PC-9 (cell line): Measurements from ENCODE around the gene ABL2. TPM values are rescaled to one million over a fixed set of nuclear protein-coding genes. Genes with fewer than 3 reads are reported as not detected.
A peak's percentile ranks its signal among the peaks of the same experiment; 100 is the strongest.

Experiments used
- BruUV-seq: library from RNA; stranded (reverse); fragments of 400-500 nt; replicated peaks from 2 replicates; lab custom pipeline; 2021; lab: Mats Ljungman, UMichigan
- CTCF ChIA-PET: fragments of 300-600 bp; sonication (Branson Sonifier 250); formaldehyde crosslinking; loops from one replicate; lab custom pipeline; 2022; ENCODE audit warnings: antibody characterized with exemption; lab: Charles Lee
- POLR2A ChIA-PET: fragments of 300-600 bp; sonication (Branson Sonifier 250); formaldehyde crosslinking; loops from one replicate; lab custom pipeline; 2022; ENCODE audit warnings: antibody characterized with exemption; ENCODE audit not compliant: unreplicated experiment; lab: Charles Lee
- DNase-seq, 2 experiments: peaks; one replicate each; pipeline versions ENCODE4 v3.0.0 to v3.0.0-alpha.2; 2015 to 2022; ENCODE audit warnings: mixed read lengths in 1 of 2
- H2AFZ ChIP-seq: fragments of 200-600 bp; sonication (generic); 2 replicates; pipeline ENCODE4 v1.8.1; 2017; ENCODE audit warnings: antibody characterized with exemption
- H3F3A ChIP-seq: fragments of 200-600 bp; sonication (generic); 2 replicates; pipeline ENCODE4 v1.8.1; 2017; ENCODE audit warnings: antibody characterized with exemption, mild to moderate bottlenecking, low read depth; ENCODE audit not compliant: insufficient read depth
- H3K27ac ChIP-seq: fragments of 200-600 bp; sonication (generic); 2 replicates; pipeline ENCODE4 v1.6.1; 2016; ENCODE audit warnings: mixed run types
- H3K27me3 ChIP-seq: fragments of 200-600 bp; sonication (generic); 2 replicates; pipeline ENCODE4 v1.6.1; 2016; ENCODE audit warnings: low read depth, mixed run types; ENCODE audit not compliant: insufficient read depth
- H3K36me3 ChIP-seq: fragments of 200-600 bp; sonication (generic); 2 replicates; pipeline ENCODE4 v1.6.1; 2016; ENCODE audit warnings: low read depth, mixed run types
- H3K4me1 ChIP-seq: fragments of 200-600 bp; sonication (generic); replicated peaks from 2 replicates; pipeline ENCODE4 v1.6.1; 2016; ENCODE audit warnings: mixed run types; ENCODE audit not compliant: insufficient read depth
- H3K4me2 ChIP-seq: fragments of 200-600 bp; sonication (generic); 2 replicates; pipeline ENCODE4 v1.6.1; 2017; ENCODE audit warnings: mixed run types
- H3K4me3 ChIP-seq: fragments of 200-600 bp; sonication (generic); 2 replicates; pipeline ENCODE4 v1.6.1; 2016; ENCODE audit warnings: mixed run types
- H3K79me2 ChIP-seq: fragments of 200-600 bp; sonication (generic); 2 replicates; pipeline ENCODE4 v1.6.1; 2017; ENCODE audit warnings: low read depth, mixed run types
- H3K9me2 ChIP-seq: fragments of 200-600 bp; sonication (generic); 2 replicates; pipeline ENCODE4 v1.8.1; 2017; ENCODE audit warnings: mild to moderate bottlenecking; ENCODE audit not compliant: insufficient read depth
- H3K9me3 ChIP-seq: fragments of 200-600 bp; sonication (generic); 2 replicates; pipeline ENCODE4 v1.8.1; 2016; ENCODE audit warnings: low read depth; ENCODE audit not compliant: insufficient read depth
- H4K20me1 ChIP-seq: fragments of 200-600 bp; sonication (generic); 2 replicates; pipeline ENCODE4 v1.8.1; 2017; ENCODE audit not compliant: insufficient read depth
- CTCF ChIP-seq: fragments of 200-600 bp; sonication (generic); conservative IDR thresholded peaks from 2 replicates; pipeline ENCODE4 v1.6.1; 2017; ENCODE audit warnings: mixed run types, antibody characterized with exemption, mild to moderate bottlenecking, moderate library complexity
- EZH2 ChIP-seq: fragments of 200-600 bp; sonication (generic); IDR thresholded peaks from 2 replicates; pipeline ENCODE4 v1.8.0; 2017; ENCODE audit warnings: antibody characterized with exemption, low read depth
- intact Hi-C: fragments of 100-400 bp; cut with micrococcal nuclease; formaldehyde crosslinking; loops from one replicate; pipeline ENCODE4 v1.10.0; 2022; ENCODE audit not compliant: unreplicated experiment
- total RNA-seq: library from RNA; stranded (reverse); gene quantifications from 2 replicates; pipeline ENCODE4 v1.2.3, GENCODE V29; 2021

The ABL2 gene
- total RNA-seq, 1 experiment from 2014 or later = 27.4 TPM

GRCh38 chr1:179108644-179109043, 120.8 kb downstream of the ABL2 start:
- no peak for DNase-seq
- H3K4me2 ChIP-seq = no peak overlapping the region
- H3K4me3 ChIP-seq = no peak overlapping the region
- no peak for TF ChIP-seq CTCF
- ChIA-PET POLR2A (no interaction called here), CTCF (no interaction called here)
- no peak overlapping the region for H2AFZ ChIP-seq
- no peaks in the 10 kb centered on the region for H3K9me2 ChIP-seq
- H4K20me1 ChIP-seq = no peaks in the 10 kb centered on the region
- BruUV-seq = no TSS peak
- H3K4me1 ChIP-seq = no peaks in the 10 kb centered on the region
- H3K79me2 ChIP-seq = 0 out of 2 replicates have a peak, but pooled peaks cover 4% of the 10 kb centered on the region
- H3F3A ChIP-seq = peaks cover 8% of the 10 kb centered on the region
- H3K9me3 ChIP-seq = no peaks in the 10 kb centered on the region
- H3K27me3 ChIP-seq = no peaks in the 10 kb centered on the region
- intact Hi-C loops = no loop called here
- peaks cover 25% of the 10 kb centered on the region for H3K36me3 ChIP-seq
- no peak overlapping the region for H3K27ac ChIP-seq

GRCh38 chr1:179107706-179108629, 121.5 kb downstream of the ABL2 start:
- Histone ChIP-seq H3K79me2 (0 out of 2 replicates have a peak, but pooled peaks cover 4% of the 10 kb centered on the region), H3K9me2 (no peaks in the 10 kb centered on the region), H3F3A (peaks cover 11% of the 10 kb centered on the region), H3K4me3 (no peak overlapping the region), H3K27ac (no peak overlapping the region), H3K9me3 (no peaks in the 10 kb centered on the region), H3K36me3 (peaks cover 23% of the 10 kb centered on the region), H4K20me1 (no peaks in the 10 kb centered on the region), H3K4me2 (no peak overlapping the region), H2AFZ (no peak overlapping the region), H3K4me1 (no peaks in the 10 kb centered on the region), H3K27me3 (no peaks in the 10 kb centered on the region)
- no peak for DNase-seq
- no TSS peak for BruUV-seq
- no peak for TF ChIP-seq EZH2
- no peak for TF ChIP-seq CTCF
- ChIA-PET CTCF (no interaction called here), POLR2A (interaction anchor here (0.6 kb wide), 1 partner anchor 185 kb away, joined by 5 read pairs; no protein-coding TSS in a partner anchor)
- intact Hi-C loops = no loop called here

GRCh38 chr1:179105393-179105792, 124.1 kb downstream of the ABL2 start:
- intact Hi-C loops = no loop called here
- TF ChIP-seq EZH2 = no peak
- peak; percentile 45; the same call in 1 of the 2 replicates for TF ChIP-seq CTCF
- H3K27me3 ChIP-seq = no peaks in the 10 kb centered on the region
- no peak overlapping the region for H3K27ac ChIP-seq
- ChIA-PET CTCF (interaction anchor here (0.8 kb wide), 1 partner anchor 38 kb away, joined by 3 read pairs; no protein-coding TSS in a partner anchor), POLR2A (interaction anchor here (0.6 kb wide), 1 partner anchor 11 kb away, joined by 3 read pairs; no protein-coding TSS in a partner anchor)
- no peak overlapping the region for H2AFZ ChIP-seq
- H3K79me2 ChIP-seq = 0 out of 2 replicates have a peak, but pooled peaks cover 4% of the 10 kb centered on the region
- no peaks in the 10 kb centered on the region for H3K9me2 ChIP-seq
- no TSS peak for BruUV-seq
- no peak for DNase-seq
- no peaks in the 10 kb centered on the region for H4K20me1 ChIP-seq
- H3K9me3 ChIP-seq = no peaks in the 10 kb centered on the region
- peaks cover 12% of the 10 kb centered on the region for H3F3A ChIP-seq
- H3K36me3 ChIP-seq = peaks cover 11% of the 10 kb centered on the region
- no peaks in the 10 kb centered on the region for H3K4me1 ChIP-seq
- no peak overlapping the region for H3K4me2 ChIP-seq
- no peak overlapping the region for H3K4me3 ChIP-seq
